ENCODE data around the gene PABPC1L. TPM values are rescaled to one million over a fixed set of nuclear protein-coding genes. Genes with fewer than 3 reads are reported as not detected.
A peak's percentile ranks its signal among the peaks of the same experiment; 100 is the strongest.

Gene PABPC1L
- total RNA-seq, 1 experiment from 2014 or later = 90.7 TPM

DNA sequence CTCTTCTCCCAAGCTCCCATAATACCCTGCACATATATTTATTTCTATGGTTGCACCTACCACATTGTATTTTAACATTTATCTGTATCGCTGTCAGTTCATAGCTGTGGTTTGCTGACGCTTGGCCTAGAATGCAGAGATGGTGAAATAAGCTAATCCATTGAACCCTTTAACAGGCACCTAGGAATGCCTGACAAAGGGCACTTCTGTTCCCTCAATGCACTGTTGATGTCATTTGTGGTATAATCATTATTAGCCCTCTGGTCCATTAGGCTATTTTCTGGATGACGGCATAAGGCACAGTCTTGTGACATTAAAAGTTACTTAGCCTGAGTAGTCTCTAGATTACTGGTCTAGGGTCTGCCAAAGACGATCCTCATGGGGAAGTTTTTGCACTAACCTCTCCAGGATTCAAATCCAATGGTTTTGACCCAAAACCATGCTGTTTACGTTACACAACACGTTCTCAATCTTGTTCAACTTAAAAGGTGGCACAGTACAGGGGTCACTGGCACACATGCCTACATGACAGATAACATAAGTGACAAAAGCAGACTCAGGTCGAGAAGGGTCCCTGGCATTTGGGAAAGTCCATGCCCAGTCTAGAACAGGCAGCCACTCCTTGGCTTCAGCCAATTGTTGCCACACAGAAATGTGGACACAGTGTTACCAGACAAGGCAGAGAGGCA lies 26.5 kb upstream of the PABPC1L start:
- Mint-ChIP-seq H3K36me3 (no peaks in the 10 kb centered on the region), H3K27ac (no peak overlapping the region), H3K4me1 (peaks cover 30% of the 10 kb centered on the region), H3K9me3 (no peaks in the 10 kb centered on the region), H3K4me3 (no peak overlapping the region), H3K27me3 (ENCODE audit: low read depth) (peaks cover 3% of the 10 kb centered on the region; the same call in 1 of the 2 replicates)
- CTCF ChIA-PET = interaction anchor here (2.6 kb wide), 1 partner anchor 97 kb away, joined by 21 read pairs; no protein-coding TSS in a partner anchor
- ATAC-seq (no peak), DNase-seq (ENCODE audit: low spot score) (no peak)
- POLR2A ChIA-PET = no interaction called here
- TF ChIP-seq SMAD3 (CRISPR knock-in tag; IDR thresholded peaks at IDR 0.05; ENCODE audit: borderline replicate concordance) (no peak), TEAD4 (CRISPR knock-in tag; IDR thresholded peaks at IDR 0.05) (no peak), ZBTB21 (CRISPR knock-in tag; IDR thresholded peaks at IDR 0.05; ENCODE audit: borderline replicate concordance) (no peak), NR2C2 (CRISPR knock-in tag; IDR thresholded peaks at IDR 0.05) (no peak)
- TF ChIP-seq, protein P1, sequence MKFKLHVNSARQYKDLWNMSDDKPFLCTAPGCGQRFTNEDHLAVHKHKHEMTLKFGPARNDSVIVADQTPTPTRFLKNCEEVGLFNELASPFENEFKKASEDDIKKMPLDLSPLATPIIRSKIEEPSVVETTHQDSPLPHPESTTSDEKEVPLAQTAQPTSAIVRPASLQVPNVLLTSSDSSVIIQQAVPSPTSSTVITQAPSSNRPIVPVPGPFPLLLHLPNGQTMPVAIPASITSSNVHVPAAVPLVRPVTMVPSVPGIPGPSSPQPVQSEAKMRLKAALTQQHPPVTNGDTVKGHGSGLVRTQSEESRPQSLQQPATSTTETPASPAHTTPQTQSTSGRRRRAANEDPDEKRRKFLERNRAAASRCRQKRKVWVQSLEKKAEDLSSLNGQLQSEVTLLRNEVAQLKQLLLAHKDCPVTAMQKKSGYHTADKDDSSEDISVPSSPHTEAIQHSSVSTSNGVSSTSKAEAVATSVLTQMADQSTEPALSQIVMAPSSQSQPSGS (CRISPR knock-in tag; IDR thresholded peaks at IDR 0.05; ENCODE audit: borderline replicate concordance, low read depth) = no peak
- TF ChIP-seq, protein P2, sequence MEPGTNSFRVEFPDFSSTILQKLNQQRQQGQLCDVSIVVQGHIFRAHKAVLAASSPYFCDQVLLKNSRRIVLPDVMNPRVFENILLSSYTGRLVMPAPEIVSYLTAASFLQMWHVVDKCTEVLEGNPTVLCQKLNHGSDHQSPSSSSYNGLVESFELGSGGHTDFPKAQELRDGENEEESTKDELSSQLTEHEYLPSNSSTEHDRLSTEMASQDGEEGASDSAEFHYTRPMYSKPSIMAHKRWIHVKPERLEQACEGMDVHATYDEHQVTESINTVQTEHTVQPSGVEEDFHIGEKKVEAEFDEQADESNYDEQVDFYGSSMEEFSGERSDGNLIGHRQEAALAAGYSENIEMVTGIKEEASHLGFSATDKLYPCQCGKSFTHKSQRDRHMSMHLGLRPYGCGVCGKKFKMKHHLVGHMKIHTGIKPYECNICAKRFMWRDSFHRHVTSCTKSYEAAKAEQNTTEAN (CRISPR knock-in tag; IDR thresholded peaks at IDR 0.05) = no peak
- TF ChIP-seq, protein P3, sequence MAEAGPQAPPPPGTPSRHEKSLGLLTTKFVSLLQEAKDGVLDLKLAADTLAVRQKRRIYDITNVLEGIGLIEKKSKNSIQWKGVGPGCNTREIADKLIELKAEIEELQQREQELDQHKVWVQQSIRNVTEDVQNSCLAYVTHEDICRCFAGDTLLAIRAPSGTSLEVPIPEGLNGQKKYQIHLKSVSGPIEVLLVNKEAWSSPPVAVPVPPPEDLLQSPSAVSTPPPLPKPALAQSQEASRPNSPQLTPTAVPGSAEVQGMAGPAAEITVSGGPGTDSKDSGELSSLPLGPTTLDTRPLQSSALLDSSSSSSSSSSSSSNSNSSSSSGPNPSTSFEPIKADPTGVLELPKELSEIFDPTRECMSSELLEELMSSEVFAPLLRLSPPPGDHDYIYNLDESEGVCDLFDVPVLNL (CRISPR knock-in tag; IDR thresholded peaks at IDR 0.05; ENCODE audit: borderline replicate concordance, low read depth) = no peak

DNA sequence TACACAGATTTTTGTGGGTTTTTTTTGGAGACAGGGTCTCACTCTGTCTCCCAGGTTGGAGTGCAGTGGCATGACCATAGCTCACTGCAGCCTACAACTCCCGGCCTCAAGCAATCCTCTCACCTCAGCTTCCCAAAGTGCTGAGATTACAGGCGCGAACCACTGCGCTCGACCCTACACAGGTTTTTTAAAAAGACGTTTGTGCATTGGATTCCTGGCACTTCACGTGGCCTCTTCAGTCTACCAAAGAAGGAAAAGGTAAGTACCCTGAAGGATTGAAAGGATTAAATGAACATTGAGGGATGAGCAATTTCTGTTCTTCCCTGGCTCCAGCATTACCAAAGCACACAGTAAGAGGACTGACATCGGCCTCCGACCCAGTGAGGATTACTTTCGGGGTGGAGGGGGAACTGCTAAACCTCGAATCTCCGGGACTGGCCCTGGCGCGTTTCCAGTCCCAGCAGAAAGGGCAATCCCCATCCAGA lies 24.9 kb upstream of the PABPC1L start:
- POLR2A ChIA-PET = interaction anchor here (0.6 to 1.7 kb wide), 7 partner anchors 10 to 1211 kb away, joined by 3 to 8 read pairs (median 3); partner anchors contain the start of genes PABPC1L and TOMM34
- peak overlapping the region; percentile 91 for H3K27ac Mint-ChIP-seq
- H3K27me3 Mint-ChIP-seq (ENCODE audit: low read depth) = peaks cover 3% of the 10 kb centered on the region; the same call in 1 of the 2 replicates
- ATAC-seq = no peak; the same call in none of the 2 replicates
- TF ChIP-seq, protein P4, sequence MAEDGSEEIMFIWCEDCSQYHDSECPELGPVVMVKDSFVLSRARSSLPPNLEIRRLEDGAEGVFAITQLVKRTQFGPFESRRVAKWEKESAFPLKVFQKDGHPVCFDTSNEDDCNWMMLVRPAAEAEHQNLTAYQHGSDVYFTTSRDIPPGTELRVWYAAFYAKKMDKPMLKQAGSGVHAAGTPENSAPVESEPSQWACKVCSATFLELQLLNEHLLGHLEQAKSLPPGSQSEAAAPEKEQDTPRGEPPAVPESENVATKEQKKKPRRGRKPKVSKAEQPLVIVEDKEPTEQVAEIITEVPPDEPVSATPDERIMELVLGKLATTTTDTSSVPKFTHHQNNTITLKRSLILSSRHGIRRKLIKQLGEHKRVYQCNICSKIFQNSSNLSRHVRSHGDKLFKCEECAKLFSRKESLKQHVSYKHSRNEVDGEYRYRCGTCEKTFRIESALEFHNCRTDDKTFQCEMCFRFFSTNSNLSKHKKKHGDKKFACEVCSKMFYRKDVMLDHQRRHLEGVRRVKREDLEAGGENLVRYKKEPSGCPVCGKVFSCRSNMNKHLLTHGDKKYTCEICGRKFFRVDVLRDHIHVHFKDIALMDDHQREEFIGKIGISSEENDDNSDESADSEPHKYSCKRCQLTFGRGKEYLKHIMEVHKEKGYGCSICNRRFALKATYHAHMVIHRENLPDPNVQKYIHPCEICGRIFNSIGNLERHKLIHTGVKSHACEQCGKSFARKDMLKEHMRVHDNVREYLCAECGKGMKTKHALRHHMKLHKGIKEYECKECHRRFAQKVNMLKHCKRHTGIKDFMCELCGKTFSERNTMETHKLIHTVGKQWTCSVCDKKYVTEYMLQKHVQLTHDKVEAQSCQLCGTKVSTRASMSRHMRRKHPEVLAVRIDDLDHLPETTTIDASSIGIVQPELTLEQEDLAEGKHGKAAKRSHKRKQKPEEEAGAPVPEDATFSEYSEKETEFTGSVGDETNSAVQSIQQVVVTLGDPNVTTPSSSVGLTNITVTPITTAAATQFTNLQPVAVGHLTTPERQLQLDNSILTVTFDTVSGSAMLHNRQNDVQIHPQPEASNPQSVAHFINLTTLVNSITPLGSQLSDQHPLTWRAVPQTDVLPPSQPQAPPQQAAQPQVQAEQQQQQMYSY (CRISPR knock-in tag; IDR thresholded peaks at IDR 0.05) = peak; percentile 93
- TF ChIP-seq ZNF396 (CRISPR knock-in tag; IDR thresholded peaks at IDR 0.05; ENCODE audit: borderline replicate concordance) = no peak
- H3K9me3 Mint-ChIP-seq = no peaks in the 10 kb centered on the region
- CTCF ChIA-PET = interaction anchor here (0.7 to 2.6 kb wide), 11 partner anchors 25 to 409 kb away, joined by 3 to 21 read pairs (median 4); partner anchors contain the start of genes PABPC1L and TOMM34
- DNase-seq (ENCODE audit: low spot score) = no peak
- peak overlapping the region; percentile 80 for H3K4me3 Mint-ChIP-seq
- no peaks in the 10 kb centered on the region for H3K36me3 Mint-ChIP-seq
- H3K4me1 Mint-ChIP-seq = peaks cover 45% of the 10 kb centered on the region

DNA sequence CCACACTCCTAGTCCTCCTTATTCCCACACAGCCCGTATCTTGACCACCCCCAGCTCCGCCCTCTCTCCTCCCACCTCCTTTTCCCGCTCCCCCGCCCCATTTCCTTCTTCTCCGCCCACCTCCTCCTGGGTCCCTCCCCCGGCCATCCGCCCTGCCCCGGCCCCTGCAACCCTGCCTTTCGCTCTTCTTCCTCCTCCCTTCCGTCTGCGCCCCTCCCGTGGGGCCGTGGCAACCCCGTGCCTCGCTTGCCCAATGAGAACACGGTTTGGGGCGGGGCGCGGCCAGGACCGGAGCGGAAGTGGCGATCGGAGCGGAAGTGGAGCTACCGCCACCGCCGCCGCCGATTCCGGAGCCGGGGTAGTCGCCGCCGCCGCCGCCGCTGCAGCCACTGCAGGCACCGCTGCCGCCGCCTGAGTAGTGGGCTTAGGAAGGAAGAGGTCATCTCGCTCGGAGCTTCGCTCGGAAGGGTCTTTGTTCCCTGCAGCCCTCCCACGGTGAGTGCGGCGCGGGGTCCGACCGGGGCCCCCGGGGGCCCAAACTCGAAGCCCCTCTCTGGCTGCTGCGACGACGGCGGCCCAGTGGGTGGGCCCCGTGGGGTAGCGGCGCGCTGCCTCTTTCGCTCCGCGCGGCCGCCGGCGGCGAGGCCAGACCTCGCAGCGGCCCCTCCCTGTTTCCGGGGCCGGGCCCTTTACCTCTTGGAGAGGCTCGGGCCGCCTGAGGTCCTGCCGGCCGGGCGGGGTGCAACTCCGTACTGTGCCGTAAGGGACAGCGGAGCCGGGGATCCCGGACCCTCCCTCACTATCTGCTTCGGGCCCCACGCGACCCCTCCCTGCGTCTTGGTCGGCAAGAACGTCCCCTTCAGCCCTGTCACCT lies 24.2 kb upstream of the PABPC1L start, which contains the start of gene YWHAB:
YWHAB (plus strand) TSS at position 314 of the 874 bp plus-strand sequence. CDS start 15,829 bp downstream, outside the sequence.
- peaks cover 3% of the 10 kb centered on the region; the same call in 1 of the 2 replicates for H3K27me3 Mint-ChIP-seq (ENCODE audit: low read depth)
- peak; percentile 98 for ATAC-seq
- H3K9me3 Mint-ChIP-seq = no peaks in the 10 kb centered on the region
- H3K4me1 Mint-ChIP-seq = peaks cover 46% of the 10 kb centered on the region
- no peaks in the 10 kb centered on the region for H3K36me3 Mint-ChIP-seq
- peak within 1 kb of the TSS; percentile 91 for H3K27ac Mint-ChIP-seq
- DNase-seq (ENCODE audit: low spot score) = peak; percentile 99
- CTCF ChIA-PET = interaction anchor here (0.7 to 2.6 kb wide), 11 partner anchors 24 to 408 kb away, joined by 3 to 21 read pairs (median 4); partner anchors contain the start of genes PABPC1L and TOMM34
- peak within 1 kb of the TSS; percentile 97 for H3K4me3 Mint-ChIP-seq
- POLR2A ChIA-PET = interaction anchor here (0.6 to 1.7 kb wide), 7 partner anchors 9 to 1212 kb away, joined by 3 to 8 read pairs (median 3); partner anchors contain the start of genes PABPC1L and TOMM34
- TF ChIP-seq FOXK1 (CRISPR knock-in tag; IDR thresholded peaks at IDR 0.05) = peak; percentile 42; the same call in 1 of the 2 replicates
- TF ChIP-seq, protein P5, sequence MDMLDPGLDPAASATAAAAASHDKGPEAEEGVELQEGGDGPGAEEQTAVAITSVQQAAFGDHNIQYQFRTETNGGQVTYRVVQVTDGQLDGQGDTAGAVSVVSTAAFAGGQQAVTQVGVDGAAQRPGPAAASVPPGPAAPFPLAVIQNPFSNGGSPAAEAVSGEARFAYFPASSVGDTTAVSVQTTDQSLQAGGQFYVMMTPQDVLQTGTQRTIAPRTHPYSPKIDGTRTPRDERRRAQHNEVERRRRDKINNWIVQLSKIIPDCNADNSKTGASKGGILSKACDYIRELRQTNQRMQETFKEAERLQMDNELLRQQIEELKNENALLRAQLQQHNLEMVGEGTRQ (CRISPR knock-in tag; IDR thresholded peaks at IDR 0.05) = peak; percentile 90
- TF ChIP-seq, protein P6, sequence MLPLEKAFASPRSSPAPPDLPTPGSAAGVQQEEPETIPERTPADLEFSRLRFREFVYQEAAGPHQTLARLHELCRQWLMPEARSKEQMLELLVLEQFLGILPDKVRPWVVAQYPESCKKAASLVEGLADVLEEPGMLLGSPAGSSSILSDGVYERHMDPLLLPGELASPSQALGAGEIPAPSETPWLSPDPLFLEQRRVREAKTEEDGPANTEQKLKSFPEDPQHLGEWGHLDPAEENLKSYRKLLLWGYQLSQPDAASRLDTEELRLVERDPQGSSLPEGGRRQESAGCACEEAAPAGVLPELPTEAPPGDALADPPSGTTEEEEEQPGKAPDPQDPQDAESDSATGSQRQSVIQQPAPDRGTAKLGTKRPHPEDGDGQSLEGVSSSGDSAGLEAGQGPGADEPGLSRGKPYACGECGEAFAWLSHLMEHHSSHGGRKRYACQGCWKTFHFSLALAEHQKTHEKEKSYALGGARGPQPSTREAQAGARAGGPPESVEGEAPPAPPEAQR (CRISPR knock-in tag; IDR thresholded peaks at IDR 0.05) = no peak
- TF ChIP-seq TP53 (CRISPR knock-in tag; IDR thresholded peaks at IDR 0.05) = peak; percentile 79; the same call in 1 of the 2 replicates
- TF ChIP-seq, protein P7, sequence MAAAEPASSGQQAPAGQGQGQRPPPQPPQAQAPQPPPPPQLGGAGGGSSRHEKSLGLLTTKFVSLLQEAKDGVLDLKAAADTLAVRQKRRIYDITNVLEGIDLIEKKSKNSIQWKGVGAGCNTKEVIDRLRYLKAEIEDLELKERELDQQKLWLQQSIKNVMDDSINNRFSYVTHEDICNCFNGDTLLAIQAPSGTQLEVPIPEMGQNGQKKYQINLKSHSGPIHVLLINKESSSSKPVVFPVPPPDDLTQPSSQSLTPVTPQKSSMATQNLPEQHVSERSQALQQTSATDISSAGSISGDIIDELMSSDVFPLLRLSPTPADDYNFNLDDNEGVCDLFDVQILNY (CRISPR knock-in tag; IDR thresholded peaks at IDR 0.05) = 0 out of 2 replicates have a peak, but pooled peaks have one; percentile 44
- TF ChIP-seq NFE2L1 (CRISPR knock-in tag; IDR thresholded peaks at IDR 0.05) = peak; percentile 38; the same call in 1 of the 2 replicates

Measured in WTC11 (cell line).